ENCODE measurements around the gene PAX5. TPM values are rescaled to one million over a fixed set of nuclear protein-coding genes. Genes with fewer than 3 reads are reported as not detected.

The PAX5 gene
- total and polyA plus RNA-seq, 2 donors, result 0.38 to 1.6 TPM

DNA sequence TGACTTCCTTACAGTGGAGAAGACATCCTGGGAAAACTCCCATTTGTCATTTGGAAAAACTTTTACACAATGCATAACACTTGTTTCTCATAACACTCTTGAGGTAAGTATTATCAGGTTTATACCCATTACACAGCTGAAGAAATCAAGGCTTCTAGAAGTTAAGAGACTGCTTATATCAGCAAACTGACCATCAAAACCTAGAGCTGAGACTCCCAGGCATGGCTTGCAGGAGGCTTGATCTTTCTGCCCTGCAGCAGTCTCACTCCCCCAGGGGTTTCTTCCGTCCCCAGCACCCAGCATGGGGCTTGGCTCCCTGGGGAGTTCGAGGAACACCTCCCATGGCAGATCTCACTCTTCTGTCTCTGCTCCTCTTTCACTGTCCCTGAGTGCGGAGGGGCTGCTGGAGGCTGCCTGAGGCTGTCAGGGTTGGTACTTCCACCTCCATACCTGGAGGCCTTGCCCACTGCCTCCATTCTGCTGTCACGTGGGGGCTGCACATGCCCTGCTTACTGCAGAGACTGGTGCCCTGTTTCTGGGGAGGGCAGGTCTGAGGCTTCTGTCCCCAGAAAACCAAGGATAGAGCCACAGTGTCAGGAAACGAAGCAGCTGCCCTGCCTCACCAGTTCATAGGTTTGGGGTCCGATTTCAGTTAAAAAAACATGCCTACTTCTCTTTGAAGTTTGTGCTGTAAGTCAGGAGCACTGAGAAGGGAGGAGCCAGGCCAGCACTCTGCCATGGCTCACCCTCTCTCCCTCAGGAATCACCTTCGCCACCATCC lies 202.5 kb downstream of the PAX5 start:
- DNase-seq (ENCODE audit: low read depth in 6 of 9, low spot score in 9 of 9), result no peak
- H3K4me1 ChIP-seq (ENCODE audit: control insufficient read depth in 2 of 2, insufficient read depth in 2 of 2, low read length in 2 of 2), result no peaks in the 10 kb centered on the region
- no peaks in the 10 kb centered on the region for H3K9me3 ChIP-seq (ENCODE audit: control insufficient read depth in 2 of 2, insufficient read depth in 1 of 2, low read length in 1 of 2)
- 88% methylated on average over 7 of the region's 7 CpGs for WGBS
- no peak overlapping the region for H3K4me3 ChIP-seq (ENCODE audit: low read length in 2 of 2)
- no peak overlapping the region for H3K27ac ChIP-seq (ENCODE audit: low read depth in 1 of 2, low read length in 1 of 2)
- no peaks in the 10 kb centered on the region for H3K27me3 ChIP-seq (ENCODE audit: control insufficient read depth in 2 of 2, insufficient read depth in 1 of 2, low read length in 1 of 2)
- no peaks in the 10 kb centered on the region for H3K36me3 ChIP-seq (ENCODE audit: control insufficient read depth in 2 of 2, insufficient read depth in 2 of 2, low read length in 1 of 2)

GRCh38 chr9:36828611-36829013 lies 205.5 kb downstream of the PAX5 start:
- Histone ChIP-seq H3K9me3 (ENCODE audit: control insufficient read depth in 2 of 2, insufficient read depth in 1 of 2, low read length in 1 of 2) (no peaks in the 10 kb centered on the region), H3K4me1 (ENCODE audit: control insufficient read depth in 2 of 2, insufficient read depth in 2 of 2, low read length in 2 of 2) (no peaks in the 10 kb centered on the region), H3K36me3 (ENCODE audit: control insufficient read depth in 2 of 2, insufficient read depth in 2 of 2, low read length in 1 of 2) (no peaks in the 10 kb centered on the region), H3K27me3 (ENCODE audit: control insufficient read depth in 2 of 2, insufficient read depth in 1 of 2, low read length in 1 of 2) (no peaks in the 10 kb centered on the region), H3K27ac (ENCODE audit: low read depth in 1 of 2, low read length in 1 of 2) (no peak overlapping the region), H3K4me3 (ENCODE audit: low read length in 2 of 2) (no peak overlapping the region)
- WGBS, result 96% methylated on average over 7 of the region's 7 CpGs
- no peak for DNase-seq (ENCODE audit: low read depth in 6 of 9, low spot score in 9 of 9)

GRCh38 chr9:36827593-36827992 lies 206.5 kb downstream of the PAX5 start:
- no peak for DNase-seq (ENCODE audit: low read depth in 6 of 9, low spot score in 9 of 9)
- H3K36me3 ChIP-seq (ENCODE audit: control insufficient read depth in 2 of 2, insufficient read depth in 2 of 2, low read length in 1 of 2), result no peaks in the 10 kb centered on the region
- no peak overlapping the region for H3K4me3 ChIP-seq (ENCODE audit: low read length in 2 of 2)
- H3K9me3 ChIP-seq (ENCODE audit: control insufficient read depth in 2 of 2, insufficient read depth in 1 of 2, low read length in 1 of 2), result no peaks in the 10 kb centered on the region
- no peak overlapping the region for H3K27ac ChIP-seq (ENCODE audit: low read depth in 1 of 2, low read length in 1 of 2)
- no peaks in the 10 kb centered on the region for H3K4me1 ChIP-seq (ENCODE audit: control insufficient read depth in 2 of 2, insufficient read depth in 2 of 2, low read length in 2 of 2)
- no peaks in the 10 kb centered on the region for H3K27me3 ChIP-seq (ENCODE audit: control insufficient read depth in 2 of 2, insufficient read depth in 1 of 2, low read length in 1 of 2)
- 97% methylated on average over 5 of the region's 5 CpGs for WGBS

GRCh38 chr9:36826581-36826980 lies 207.5 kb downstream of the PAX5 start:
- Histone ChIP-seq H3K9me3 (ENCODE audit: control insufficient read depth in 2 of 2, insufficient read depth in 1 of 2, low read length in 1 of 2) (no peaks in the 10 kb centered on the region), H3K36me3 (ENCODE audit: control insufficient read depth in 2 of 2, insufficient read depth in 2 of 2, low read length in 1 of 2) (no peaks in the 10 kb centered on the region), H3K27ac (ENCODE audit: low read depth in 1 of 2, low read length in 1 of 2) (no peak overlapping the region), H3K4me1 (ENCODE audit: control insufficient read depth in 2 of 2, insufficient read depth in 2 of 2, low read length in 2 of 2) (no peaks in the 10 kb centered on the region), H3K4me3 (ENCODE audit: low read length in 2 of 2) (no peak overlapping the region), H3K27me3 (ENCODE audit: control insufficient read depth in 2 of 2, insufficient read depth in 1 of 2, low read length in 1 of 2) (no peaks in the 10 kb centered on the region)
- WGBS, result 95% methylated on average over 4 of the region's 4 CpGs
- no peak for DNase-seq (ENCODE audit: low read depth in 6 of 9, low spot score in 9 of 9)

DNA sequence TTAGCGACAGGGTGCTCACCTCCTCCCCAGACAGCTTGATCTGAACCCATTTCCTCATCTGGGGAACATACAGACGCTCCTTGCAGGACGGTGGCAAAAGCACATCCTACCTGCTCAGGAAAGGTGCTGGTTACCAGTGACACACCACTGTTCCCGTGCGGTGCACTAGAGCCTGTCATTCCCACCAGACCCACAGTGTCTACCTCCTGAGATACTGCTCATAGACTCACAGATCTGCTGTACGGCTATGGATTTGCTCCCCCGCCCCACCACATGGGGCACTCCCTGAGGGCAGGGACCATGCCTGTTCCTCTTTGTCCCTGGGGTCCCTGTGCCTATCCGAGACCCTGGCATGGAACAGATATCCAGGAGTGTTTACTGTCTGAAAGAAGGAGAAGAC lies 208.9 kb downstream of the PAX5 start:
- DNase-seq (ENCODE audit: low read depth in 6 of 9, low spot score in 9 of 9), result no peak
- H3K27me3 ChIP-seq (ENCODE audit: control insufficient read depth in 2 of 2, insufficient read depth in 1 of 2, low read length in 1 of 2), result peaks cover 0 to under 1% of the 10 kb centered on the region in 2 donors
- no peaks in the 10 kb centered on the region for H3K4me1 ChIP-seq (ENCODE audit: control insufficient read depth in 2 of 2, insufficient read depth in 2 of 2, low read length in 2 of 2)
- 97% methylated on average over 8 of the region's 8 CpGs for WGBS
- H3K4me3 ChIP-seq (ENCODE audit: low read length in 2 of 2), result no peak overlapping the region
- H3K36me3 ChIP-seq (ENCODE audit: control insufficient read depth in 2 of 2, insufficient read depth in 2 of 2, low read length in 1 of 2), result no peaks in the 10 kb centered on the region
- no peaks in the 10 kb centered on the region for H3K9me3 ChIP-seq (ENCODE audit: control insufficient read depth in 2 of 2, insufficient read depth in 1 of 2, low read length in 1 of 2)
- H3K27ac ChIP-seq (ENCODE audit: low read depth in 1 of 2, low read length in 1 of 2), result no peak overlapping the region

- Histone ChIP-seq H3K9me3 (ENCODE audit: control insufficient read depth in 2 of 2, insufficient read depth in 1 of 2, low read length in 1 of 2) (no peaks in the 10 kb centered on the region), H3K4me1 (ENCODE audit: control insufficient read depth in 2 of 2, insufficient read depth in 2 of 2, low read length in 2 of 2) (no peaks in the 10 kb centered on the region), H3K4me3 (ENCODE audit: low read length in 2 of 2) (no peak overlapping the region), H3K36me3 (ENCODE audit: control insufficient read depth in 2 of 2, insufficient read depth in 2 of 2, low read length in 1 of 2) (no peaks in the 10 kb centered on the region), H3K27ac (ENCODE audit: low read depth in 1 of 2, low read length in 1 of 2) (no peak overlapping the region), H3K27me3 (ENCODE audit: control insufficient read depth in 2 of 2, insufficient read depth in 1 of 2, low read length in 1 of 2) (peaks cover 0 to 11% of the 10 kb centered on the region in 2 donors)
- 95% methylated on average over 5 of the region's 5 CpGs for WGBS
- no peak for DNase-seq (ENCODE audit: low read depth in 6 of 9, low spot score in 9 of 9)
Observed at GRCh38 chr9:36823934-36824333, 210.1 kb downstream of the PAX5 start.

DNA sequence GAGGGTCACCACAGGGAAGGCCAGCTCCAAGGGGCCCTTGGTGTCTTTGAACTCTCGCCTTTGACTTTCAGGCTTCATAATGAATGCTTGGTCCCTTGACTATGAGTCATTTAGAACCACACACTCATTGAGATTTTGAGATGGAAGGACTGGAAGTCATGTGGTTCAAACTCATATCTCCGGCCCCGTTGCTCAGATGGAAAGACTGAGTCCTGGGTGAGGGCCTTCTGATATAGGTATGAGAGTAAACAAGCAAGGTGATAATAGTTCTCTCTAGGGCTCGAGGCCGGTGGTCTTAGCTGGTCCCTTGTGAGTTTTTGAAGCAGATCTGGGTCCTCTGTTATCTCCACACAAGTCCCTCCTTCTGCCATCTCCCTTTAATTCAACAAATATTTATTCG lies 210.6 kb downstream of the PAX5 start:
- Histone ChIP-seq H3K27ac (ENCODE audit: low read depth in 1 of 2, low read length in 1 of 2) (no peak overlapping the region), H3K4me3 (ENCODE audit: low read length in 2 of 2) (no peak overlapping the region), H3K4me1 (ENCODE audit: control insufficient read depth in 2 of 2, insufficient read depth in 2 of 2, low read length in 2 of 2) (no peaks in the 10 kb centered on the region), H3K9me3 (ENCODE audit: control insufficient read depth in 2 of 2, insufficient read depth in 1 of 2, low read length in 1 of 2) (no peaks in the 10 kb centered on the region), H3K27me3 (ENCODE audit: control insufficient read depth in 2 of 2, insufficient read depth in 1 of 2, low read length in 1 of 2) (peaks cover 0 to 16% of the 10 kb centered on the region in 2 donors), H3K36me3 (ENCODE audit: control insufficient read depth in 2 of 2, insufficient read depth in 2 of 2, low read length in 1 of 2) (no peaks in the 10 kb centered on the region)
- WGBS, result 95% methylated on average over 6 of the region's 6 CpGs
- DNase-seq (ENCODE audit: low read depth in 6 of 9, low spot score in 9 of 9), result no peak

DNA sequence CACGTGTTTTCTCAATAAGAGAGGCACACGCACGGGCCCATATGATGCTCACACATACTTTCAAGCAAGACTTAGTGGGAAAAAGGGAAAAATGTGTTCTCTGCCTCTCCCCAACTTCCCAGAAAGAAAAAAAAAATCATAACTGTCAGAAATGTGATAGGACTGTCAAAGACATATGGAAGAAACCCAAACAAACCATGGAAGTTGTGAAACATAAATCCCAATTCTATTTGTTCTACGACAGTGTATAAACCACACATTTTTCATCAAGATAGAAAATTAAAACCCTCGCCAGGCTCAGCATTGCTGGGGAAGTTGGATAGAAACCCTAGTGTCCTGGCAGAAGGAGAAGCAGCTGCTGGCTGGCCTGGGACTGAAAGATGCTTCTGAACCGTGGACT lies 211.9 kb downstream of the PAX5 start:
- Histone ChIP-seq H3K36me3 (ENCODE audit: control insufficient read depth in 2 of 2, insufficient read depth in 2 of 2, low read length in 1 of 2) (no peaks in the 10 kb centered on the region), H3K4me3 (ENCODE audit: low read length in 2 of 2) (no peak overlapping the region), H3K9me3 (ENCODE audit: control insufficient read depth in 2 of 2, insufficient read depth in 1 of 2, low read length in 1 of 2) (no peaks in the 10 kb centered on the region), H3K27ac (ENCODE audit: low read depth in 1 of 2, low read length in 1 of 2) (no peak overlapping the region), H3K4me1 (ENCODE audit: control insufficient read depth in 2 of 2, insufficient read depth in 2 of 2, low read length in 2 of 2) (no peaks in the 10 kb centered on the region), H3K27me3 (ENCODE audit: control insufficient read depth in 2 of 2, insufficient read depth in 1 of 2, low read length in 1 of 2) (peaks cover 0 to 25% of the 10 kb centered on the region in 2 donors)
- 92% methylated on average over 6 of the region's 6 CpGs for WGBS
- DNase-seq (ENCODE audit: low read depth in 6 of 9, low spot score in 9 of 9), result no peak

DNA sequence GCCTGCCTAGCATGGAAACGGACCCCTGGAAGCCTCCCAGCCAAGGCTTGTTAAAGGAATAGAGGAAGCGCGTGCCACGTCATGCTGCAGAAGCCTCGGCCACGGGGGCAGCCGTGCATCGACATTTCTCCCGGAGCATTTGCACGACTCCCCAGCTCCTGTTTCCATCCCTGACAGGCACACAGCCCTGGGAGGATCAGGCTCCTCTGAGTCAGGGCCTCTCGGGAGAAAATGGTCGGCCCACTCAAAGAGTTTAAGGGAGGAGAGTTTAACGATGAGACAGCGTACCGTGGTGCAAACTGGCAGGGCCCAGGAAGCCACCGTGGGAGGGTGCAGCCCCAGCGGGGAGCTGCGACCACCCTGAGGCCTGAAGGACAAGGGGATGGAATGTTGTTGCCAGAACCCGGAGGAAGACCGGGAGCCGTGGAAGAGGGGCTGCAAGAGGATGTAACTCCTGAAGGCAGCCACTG lies 213.6 kb downstream of the PAX5 start:
- no peaks in the 10 kb centered on the region for H3K4me1 ChIP-seq (ENCODE audit: control insufficient read depth in 2 of 2, insufficient read depth in 2 of 2, low read length in 2 of 2)
- no peaks in the 10 kb centered on the region for H3K9me3 ChIP-seq (ENCODE audit: control insufficient read depth in 2 of 2, insufficient read depth in 1 of 2, low read length in 1 of 2)
- H3K36me3 ChIP-seq (ENCODE audit: control insufficient read depth in 2 of 2, insufficient read depth in 2 of 2, low read length in 1 of 2), result no peaks in the 10 kb centered on the region
- peaks cover 0 to 25% of the 10 kb centered on the region in 2 donors for H3K27me3 ChIP-seq (ENCODE audit: control insufficient read depth in 2 of 2, insufficient read depth in 1 of 2, low read length in 1 of 2)
- 95% methylated on average over 21 of the region's 21 CpGs for WGBS
- no peak overlapping the region for H3K4me3 ChIP-seq (ENCODE audit: low read length in 2 of 2)
- no peak for DNase-seq (ENCODE audit: low read depth in 6 of 9, low spot score in 9 of 9)
- H3K27ac ChIP-seq (ENCODE audit: low read depth in 1 of 2, low read length in 1 of 2), result no peak overlapping the region
